Calu3 (cell line): ENCODE results near the gene C17orf113. TPM values are rescaled to one million over a fixed set of nuclear protein-coding genes. Genes with fewer than 3 reads are reported as not detected.

Experiments
- BruUV-seq: library from RNA; stranded (reverse); fragments of 400-500 nt; replicated peaks from 2 replicates; lab custom pipeline; 2021; lab: Mats Ljungman, UMichigan
- CTCF ChIA-PET: fragments of 300-600 bp; sonication (Branson Sonifier 250); formaldehyde crosslinking; loops from one replicate; lab custom pipeline; 2022; ENCODE audit warnings: antibody characterized with exemption; lab: Charles Lee
- DNase-seq: peaks from one replicate; pipeline ENCODE4 v3.0.0; 2022
- H3K27ac Mint-ChIP-seq: one replicate; pipeline ENCODE4 v1.8.0; 2022; ENCODE audit warnings: mixed read lengths; ENCODE audit not compliant: unreplicated experiment
- H3K27me3 Mint-ChIP-seq: one replicate; pipeline ENCODE4 v1.8.0; 2022; ENCODE audit warnings: mixed read lengths; ENCODE audit not compliant: unreplicated experiment
- H3K36me3 Mint-ChIP-seq: one replicate; pipeline ENCODE4 v1.8.0; 2022; ENCODE audit warnings: mild to moderate bottlenecking, moderate library complexity, mixed read lengths; ENCODE audit not compliant: insufficient read depth, unreplicated experiment
- H3K4me1 Mint-ChIP-seq: one replicate; pipeline ENCODE4 v1.8.0; 2022; ENCODE audit warnings: mild to moderate bottlenecking, low read depth, mixed read lengths; ENCODE audit not compliant: unreplicated experiment
- H3K4me3 Mint-ChIP-seq: one replicate; pipeline ENCODE4 v1.8.0; 2022; ENCODE audit warnings: mild to moderate bottlenecking, low read depth, moderate library complexity, mixed read lengths; ENCODE audit not compliant: unreplicated experiment
- H3K9me3 Mint-ChIP-seq: one replicate; pipeline ENCODE4 v1.8.0; 2022; ENCODE audit warnings: low read depth, mixed read lengths; ENCODE audit not compliant: unreplicated experiment
- intact Hi-C: fragments of 100-400 bp; cut with micrococcal nuclease; formaldehyde crosslinking; loops from one replicate; pipeline ENCODE4 v1.10.0; 2022; ENCODE audit not compliant: unreplicated experiment
- total RNA-seq: library from RNA; stranded (reverse); gene quantifications from 2 replicates; pipeline ENCODE4 v1.2.3, GENCODE V29; 2022
- TF ChIP-seq, protein P1 (sequence below): fragments of 200-600 bp; IDR thresholded peaks from one replicate; pipeline ENCODE4 v1.8.0; 2022; ENCODE audit warnings: antibody characterized with exemption; ENCODE audit not compliant: unreplicated experiment

C17orf113 gene
- total RNA-seq, 1 experiment from 2014 or later, result 4.2 TPM

DNA sequence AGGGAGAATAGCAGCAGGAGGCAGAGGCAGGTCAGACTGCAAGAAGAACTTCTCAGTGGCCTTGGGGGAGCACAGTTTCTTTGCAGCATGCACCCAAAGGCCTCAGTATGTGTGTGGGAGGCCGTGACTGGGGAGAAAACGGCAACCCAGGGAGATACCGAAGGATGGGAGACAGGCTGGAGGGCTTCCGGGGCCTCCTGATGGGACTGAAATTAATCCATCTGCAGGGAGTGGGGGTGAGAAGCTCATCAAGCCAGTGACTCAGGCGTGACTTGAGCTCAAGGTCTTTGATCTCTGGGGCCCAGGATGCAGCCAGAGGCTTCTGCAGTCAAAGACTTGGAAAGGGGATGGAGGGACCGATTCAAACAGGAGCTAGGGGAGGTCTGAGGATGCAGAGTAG is 5.1 kb upstream of the C17orf113 start:
- TF ChIP-seq, protein P1, sequence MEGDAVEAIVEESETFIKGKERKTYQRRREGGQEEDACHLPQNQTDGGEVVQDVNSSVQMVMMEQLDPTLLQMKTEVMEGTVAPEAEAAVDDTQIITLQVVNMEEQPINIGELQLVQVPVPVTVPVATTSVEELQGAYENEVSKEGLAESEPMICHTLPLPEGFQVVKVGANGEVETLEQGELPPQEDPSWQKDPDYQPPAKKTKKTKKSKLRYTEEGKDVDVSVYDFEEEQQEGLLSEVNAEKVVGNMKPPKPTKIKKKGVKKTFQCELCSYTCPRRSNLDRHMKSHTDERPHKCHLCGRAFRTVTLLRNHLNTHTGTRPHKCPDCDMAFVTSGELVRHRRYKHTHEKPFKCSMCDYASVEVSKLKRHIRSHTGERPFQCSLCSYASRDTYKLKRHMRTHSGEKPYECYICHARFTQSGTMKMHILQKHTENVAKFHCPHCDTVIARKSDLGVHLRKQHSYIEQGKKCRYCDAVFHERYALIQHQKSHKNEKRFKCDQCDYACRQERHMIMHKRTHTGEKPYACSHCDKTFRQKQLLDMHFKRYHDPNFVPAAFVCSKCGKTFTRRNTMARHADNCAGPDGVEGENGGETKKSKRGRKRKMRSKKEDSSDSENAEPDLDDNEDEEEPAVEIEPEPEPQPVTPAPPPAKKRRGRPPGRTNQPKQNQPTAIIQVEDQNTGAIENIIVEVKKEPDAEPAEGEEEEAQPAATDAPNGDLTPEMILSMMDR, result no peak
- no peak overlapping the region for H3K27ac Mint-ChIP-seq
- no peak overlapping the region for H3K4me3 Mint-ChIP-seq
- peaks cover 77% of the 10 kb centered on the region for H3K27me3 Mint-ChIP-seq
- intact Hi-C loops, result no loop called here
- peaks cover 8% of the 10 kb centered on the region for H3K36me3 Mint-ChIP-seq
- no peaks in the 10 kb centered on the region for H3K9me3 Mint-ChIP-seq
- DNase-seq, result no peak
- CTCF ChIA-PET, result interaction anchor here (0.5 to 1.5 kb wide), 4 partner anchors 10 to 1992 kb away, joined by 4 to 6 read pairs (median 6); partner anchors contain the start of genes CNP and THRA
- no TSS peak for BruUV-seq
- peaks cover 7% of the 10 kb centered on the region for H3K4me1 Mint-ChIP-seq

DNA sequence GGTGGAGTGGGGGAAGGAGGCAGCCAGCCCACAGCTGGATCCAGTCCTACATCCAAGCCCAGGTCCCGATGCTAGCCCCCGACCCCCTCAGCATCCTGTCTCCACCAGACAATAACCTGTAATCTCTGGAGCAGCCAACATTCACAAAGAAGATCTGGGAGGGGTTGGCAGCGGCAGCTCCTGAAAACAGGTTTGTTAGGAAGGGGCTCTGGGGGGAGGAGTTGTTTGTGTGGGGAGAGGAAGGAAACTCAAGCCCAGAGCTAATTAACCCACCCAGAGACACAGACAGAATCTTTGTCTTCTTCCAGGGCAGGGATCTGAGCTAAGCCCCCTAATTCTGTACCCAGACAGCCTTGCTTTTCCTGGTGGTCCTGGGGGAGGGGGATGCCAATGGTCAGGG is 4.6 kb upstream of the C17orf113 start:
- H3K27me3 Mint-ChIP-seq, result peaks cover 72% of the 10 kb centered on the region
- TF ChIP-seq, protein P1, result no peak
- no peak for DNase-seq
- H3K27ac Mint-ChIP-seq, result no peak overlapping the region
- intact Hi-C loops, result no loop called here
- no peak overlapping the region for H3K4me3 Mint-ChIP-seq
- H3K36me3 Mint-ChIP-seq, result peaks cover 11% of the 10 kb centered on the region
- H3K4me1 Mint-ChIP-seq, result peaks cover 7% of the 10 kb centered on the region
- CTCF ChIA-PET, result interaction anchor here (0.7 to 1.5 kb wide), 5 partner anchors 10 to 1992 kb away, joined by 3 to 8 read pairs (median 6); partner anchors contain the start of genes CNP, DNAJC7 and THRA
- H3K9me3 Mint-ChIP-seq, result no peaks in the 10 kb centered on the region
- BruUV-seq, result no TSS peak

DNA sequence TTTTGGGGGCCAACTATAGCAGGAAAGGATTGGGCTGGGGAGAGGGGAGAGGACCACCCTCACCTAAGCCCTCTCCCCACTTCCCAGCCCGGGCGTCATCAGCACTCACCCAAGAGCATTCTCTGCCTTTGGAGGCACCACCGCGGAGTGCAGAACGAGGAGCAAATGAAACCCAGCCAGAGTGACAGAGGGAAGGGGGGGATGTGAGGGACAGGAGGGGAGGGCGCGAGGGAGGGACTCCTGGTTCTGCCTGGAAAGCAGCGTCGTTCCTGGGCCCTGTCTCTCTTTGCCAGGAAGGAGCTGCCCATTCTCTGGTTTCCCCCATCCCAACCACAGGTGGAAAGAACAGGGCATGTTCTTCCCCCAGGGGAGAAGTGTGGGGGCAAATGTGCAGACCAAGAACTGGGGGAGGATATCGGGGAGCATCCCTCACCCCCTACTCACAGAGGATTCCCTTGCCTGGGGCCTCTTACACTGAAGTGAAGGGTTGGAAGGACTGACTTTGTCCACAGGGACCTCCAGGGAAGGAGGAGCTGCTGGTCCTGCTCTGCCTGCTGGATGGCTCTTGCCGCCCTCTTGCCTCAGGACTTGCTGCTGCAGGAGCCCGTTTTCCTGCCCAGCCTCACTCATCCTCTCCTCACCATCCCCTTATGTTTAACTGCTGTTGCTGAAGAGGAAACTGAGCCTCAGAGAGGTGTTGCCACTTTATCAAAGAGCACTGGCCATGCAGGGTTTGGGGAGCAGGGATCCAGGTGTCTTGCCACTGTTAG is 3.5 kb upstream of the C17orf113 start:
- H3K4me1 Mint-ChIP-seq, result peaks cover 7% of the 10 kb centered on the region
- CTCF ChIA-PET, result interaction anchor here (0.9 to 1.3 kb wide), 3 partner anchors 12 to 311 kb away, joined by 3 to 8 read pairs (median 3); partner anchors contain the start of gene DNAJC7
- BruUV-seq, result no TSS peak

DNA sequence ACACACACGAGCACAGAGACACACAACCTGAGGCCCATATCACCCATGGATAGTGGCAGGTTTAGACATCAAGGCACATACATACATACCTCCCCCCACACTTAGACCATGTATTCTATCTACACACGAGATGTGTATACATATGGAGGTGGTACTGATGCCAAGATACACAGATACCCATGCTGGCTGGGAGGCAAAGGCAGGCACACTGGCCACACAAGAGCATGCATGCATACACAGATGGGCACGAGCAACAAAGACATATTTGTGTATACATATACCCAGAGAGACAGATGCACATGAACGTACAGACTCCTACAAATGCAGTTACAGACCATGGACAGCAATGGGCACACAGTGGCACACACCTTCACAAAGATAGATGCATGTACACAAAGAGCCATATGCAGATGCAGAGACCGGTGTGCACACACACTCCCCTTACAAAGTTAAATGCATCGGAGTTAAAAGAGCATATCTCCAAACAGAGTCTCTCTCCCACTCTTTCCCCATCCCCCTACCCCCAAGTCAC is 2.0 kb upstream of the C17orf113 start:
- Mint-ChIP-seq H3K4me3 (no peak overlapping the region), H3K4me1 (peaks cover 7% of the 10 kb centered on the region), H3K27me3 (peaks cover 63% of the 10 kb centered on the region), H3K36me3 (peaks cover 14% of the 10 kb centered on the region), H3K27ac (no peak overlapping the region), H3K9me3 (no peaks in the 10 kb centered on the region)
- TF ChIP-seq, protein P1, result no peak
- intact Hi-C loops, result no loop called here
- no TSS peak for BruUV-seq
- DNase-seq, result no peak
- CTCF ChIA-PET, result no interaction called here

More for the DNA sequence above, 3.5 kb upstream of the C17orf113 start:
- peaks cover 14% of the 10 kb centered on the region for H3K36me3 Mint-ChIP-seq
- intact Hi-C loops, result no loop called here
- TF ChIP-seq, protein P1, result no peak
- no peak overlapping the region for H3K4me3 Mint-ChIP-seq
- DNase-seq, result no peak
- no peak overlapping the region for H3K27ac Mint-ChIP-seq
- H3K9me3 Mint-ChIP-seq, result no peaks in the 10 kb centered on the region
- peaks cover 68% of the 10 kb centered on the region for H3K27me3 Mint-ChIP-seq
